A549 (cell line): ENCODE measurements around the gene TULP3.

Source experiments
- BHLHE40 ChIP-seq: IDR thresholded peaks from 2 replicates; pipeline ENCODE4 v1.6.1; 2012; ENCODE audit warnings: low read depth, low read length, inconsistent platforms
- CHD2 ChIP-seq: fragments of 150-350 bp; IDR thresholded peaks from 2 replicates; pipeline ENCODE4 v1.6.1; 2014; ENCODE audit warnings: low read length; ENCODE audit not compliant: partially characterized antibody
- CHD4 ChIP-seq: fragments of 200-600 bp; sonication (generic); IDR thresholded peaks from 2 replicates; pipeline ENCODE4 v1.6.1; 2016; ENCODE audit warnings: antibody characterized with exemption, mild to moderate bottlenecking, borderline replicate concordance
- FOSL2 ChIP-seq, 2 experiments: fragments of 450-650 bp in 1 of 2; fragments of >200 bp in 1 of 2; sonication (Bioruptor Twin) in 1 of 2; formaldehyde crosslinking; IDR thresholded peaks; 2 replicates each; pipeline versions ENCODE4 v1.5.0 to v1.6.1; 2016 to 2020; ENCODE audit warnings: mild to moderate bottlenecking in 1 of 2, moderate library complexity in 1 of 2
- POLR2A ChIP-seq: IDR thresholded peaks from 2 replicates; pipeline ENCODE4 v1.6.1; 2012; ENCODE audit warnings: mild to moderate bottlenecking, low read length
- RAD21 ChIP-seq, 2 experiments: fragments of >200 bp in 1 of 2; sonication (Bioruptor Twin) in 1 of 2; formaldehyde crosslinking in 1 of 2; IDR thresholded peaks in 1 of 2; conservative IDR thresholded peaks in 1 of 2; 2 replicates in 1 of 2; 3 replicates in 1 of 2; pipeline ENCODE4 v1.6.1; 2012 to 2018; ENCODE audit warnings: inconsistent platforms in 1 of 2
- SMC3 ChIP-seq: fragments of >200 bp; sonication (Bioruptor Twin); formaldehyde crosslinking; IDR thresholded peaks from 3 replicates; pipeline ENCODE4 v1.6.1; 2018; ENCODE audit warnings: inconsistent platforms
- TF ChIP-seq, protein P1 (sequence below): IDR thresholded peaks from 2 replicates; pipeline ENCODE4 v1.6.1; 2012; ENCODE audit warnings: low read depth, borderline replicate concordance
- TF ChIP-seq, protein P2 (sequence below): fragments of >200 bp; sonication (Bioruptor Twin); formaldehyde crosslinking; IDR thresholded peaks from 3 replicates; pipeline ENCODE4 v1.5.1; 2016
- TF ChIP-seq, protein P3 (sequence below): fragments of 200-600 bp; sonication (generic); IDR thresholded peaks from 2 replicates; pipeline ENCODE4 v1.6.1; 2016; ENCODE audit warnings: antibody characterized with exemption, mild to moderate bottlenecking, moderate library complexity

DNA sequence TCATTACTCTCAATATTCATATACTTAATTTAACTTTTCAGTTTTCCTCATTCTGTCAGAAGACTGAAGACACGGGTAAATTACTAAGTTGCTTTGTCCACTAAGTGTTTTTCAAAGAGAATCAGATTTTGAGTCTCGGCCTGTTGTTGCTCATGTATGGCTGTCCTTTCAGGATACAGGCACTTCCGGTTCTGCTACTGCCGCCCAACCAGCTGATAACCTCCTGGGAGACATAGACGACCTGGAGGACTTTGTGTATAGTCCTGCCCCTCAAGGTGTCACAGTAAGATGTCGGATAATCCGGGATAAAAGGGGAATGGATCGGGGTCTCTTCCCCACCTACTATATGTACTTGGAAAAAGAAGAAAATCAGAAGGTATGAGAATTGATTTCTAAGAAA is 40.2 kb downstream of the TULP3 start:
- TF ChIP-seq, protein P1, sequence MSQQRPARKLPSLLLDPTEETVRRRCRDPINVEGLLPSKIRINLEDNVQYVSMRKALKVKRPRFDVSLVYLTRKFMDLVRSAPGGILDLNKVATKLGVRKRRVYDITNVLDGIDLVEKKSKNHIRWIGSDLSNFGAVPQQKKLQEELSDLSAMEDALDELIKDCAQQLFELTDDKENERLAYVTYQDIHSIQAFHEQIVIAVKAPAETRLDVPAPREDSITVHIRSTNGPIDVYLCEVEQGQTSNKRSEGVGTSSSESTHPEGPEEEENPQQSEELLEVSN: no peak
- no peak for TF ChIP-seq FOSL2 (IDR thresholded peaks at IDR 0.05)
- no peak for TF ChIP-seq FOSL2 (CRISPR knock-in tag; IDR thresholded peaks at IDR 0.05)
- TF ChIP-seq RAD21 (conservative IDR thresholded peaks at IDR 0.05 in 1 of 2, IDR thresholded peaks at IDR 0.05 in 1 of 2): no peak
- TF ChIP-seq CHD4: no peak
- no peak for TF ChIP-seq CHD2
- TF ChIP-seq, protein P2, sequence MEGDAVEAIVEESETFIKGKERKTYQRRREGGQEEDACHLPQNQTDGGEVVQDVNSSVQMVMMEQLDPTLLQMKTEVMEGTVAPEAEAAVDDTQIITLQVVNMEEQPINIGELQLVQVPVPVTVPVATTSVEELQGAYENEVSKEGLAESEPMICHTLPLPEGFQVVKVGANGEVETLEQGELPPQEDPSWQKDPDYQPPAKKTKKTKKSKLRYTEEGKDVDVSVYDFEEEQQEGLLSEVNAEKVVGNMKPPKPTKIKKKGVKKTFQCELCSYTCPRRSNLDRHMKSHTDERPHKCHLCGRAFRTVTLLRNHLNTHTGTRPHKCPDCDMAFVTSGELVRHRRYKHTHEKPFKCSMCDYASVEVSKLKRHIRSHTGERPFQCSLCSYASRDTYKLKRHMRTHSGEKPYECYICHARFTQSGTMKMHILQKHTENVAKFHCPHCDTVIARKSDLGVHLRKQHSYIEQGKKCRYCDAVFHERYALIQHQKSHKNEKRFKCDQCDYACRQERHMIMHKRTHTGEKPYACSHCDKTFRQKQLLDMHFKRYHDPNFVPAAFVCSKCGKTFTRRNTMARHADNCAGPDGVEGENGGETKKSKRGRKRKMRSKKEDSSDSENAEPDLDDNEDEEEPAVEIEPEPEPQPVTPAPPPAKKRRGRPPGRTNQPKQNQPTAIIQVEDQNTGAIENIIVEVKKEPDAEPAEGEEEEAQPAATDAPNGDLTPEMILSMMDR: no peak
- no peak for TF ChIP-seq BHLHE40
- no peak for TF ChIP-seq SMC3
- TF ChIP-seq, protein P3, sequence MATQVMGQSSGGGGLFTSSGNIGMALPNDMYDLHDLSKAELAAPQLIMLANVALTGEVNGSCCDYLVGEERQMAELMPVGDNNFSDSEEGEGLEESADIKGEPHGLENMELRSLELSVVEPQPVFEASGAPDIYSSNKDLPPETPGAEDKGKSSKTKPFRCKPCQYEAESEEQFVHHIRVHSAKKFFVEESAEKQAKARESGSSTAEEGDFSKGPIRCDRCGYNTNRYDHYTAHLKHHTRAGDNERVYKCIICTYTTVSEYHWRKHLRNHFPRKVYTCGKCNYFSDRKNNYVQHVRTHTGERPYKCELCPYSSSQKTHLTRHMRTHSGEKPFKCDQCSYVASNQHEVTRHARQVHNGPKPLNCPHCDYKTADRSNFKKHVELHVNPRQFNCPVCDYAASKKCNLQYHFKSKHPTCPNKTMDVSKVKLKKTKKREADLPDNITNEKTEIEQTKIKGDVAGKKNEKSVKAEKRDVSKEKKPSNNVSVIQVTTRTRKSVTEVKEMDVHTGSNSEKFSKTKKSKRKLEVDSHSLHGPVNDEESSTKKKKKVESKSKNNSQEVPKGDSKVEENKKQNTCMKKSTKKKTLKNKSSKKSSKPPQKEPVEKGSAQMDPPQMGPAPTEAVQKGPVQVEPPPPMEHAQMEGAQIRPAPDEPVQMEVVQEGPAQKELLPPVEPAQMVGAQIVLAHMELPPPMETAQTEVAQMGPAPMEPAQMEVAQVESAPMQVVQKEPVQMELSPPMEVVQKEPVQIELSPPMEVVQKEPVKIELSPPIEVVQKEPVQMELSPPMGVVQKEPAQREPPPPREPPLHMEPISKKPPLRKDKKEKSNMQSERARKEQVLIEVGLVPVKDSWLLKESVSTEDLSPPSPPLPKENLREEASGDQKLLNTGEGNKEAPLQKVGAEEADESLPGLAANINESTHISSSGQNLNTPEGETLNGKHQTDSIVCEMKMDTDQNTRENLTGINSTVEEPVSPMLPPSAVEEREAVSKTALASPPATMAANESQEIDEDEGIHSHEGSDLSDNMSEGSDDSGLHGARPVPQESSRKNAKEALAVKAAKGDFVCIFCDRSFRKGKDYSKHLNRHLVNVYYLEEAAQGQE: no peak
- TF ChIP-seq POLR2A: no peak
